Activated B cell treated with CpG ODN at 0.5 μM for 24 hours (primary cell): Measurements from ENCODE around the gene ASIC4. TPM values are rescaled to one million over a fixed set of nuclear protein-coding genes. Genes with fewer than 3 reads are reported as not detected.

Experiments used
- ATAC-seq: fragments of 200-7000 bp; cut with Tn5 transposase; one replicate; pipeline ENCODE4 v1.10.0; 2021; ENCODE audit warnings: low read depth, mild to moderate bottlenecking, moderate library complexity
- CTCF ChIA-PET: fragments of 350-600 bp; sonication (Branson Sonifier 250); formaldehyde crosslinking; loops from one replicate; lab custom pipeline; 2021; ENCODE audit warnings: antibody characterized with exemption; lab: Charles Lee
- POLR2A ChIA-PET: fragments of 350-600 bp; sonication (Branson Sonifier 250); formaldehyde crosslinking; loops from one replicate; lab custom pipeline; 2021; ENCODE audit warnings: antibody characterized with exemption; lab: Charles Lee
- DNase-seq: peaks from one replicate; pipeline ENCODE4 v3.0.0; 2022
- H3K27ac Mint-ChIP-seq: one replicate; pipeline ENCODE4 v1.8.0; 2020; ENCODE audit warnings: mixed read lengths
- H3K27me3 Mint-ChIP-seq: one replicate; pipeline ENCODE4 v1.8.0; 2021; ENCODE audit warnings: mixed read lengths
- H3K36me3 Mint-ChIP-seq: one replicate; pipeline ENCODE4 v1.8.0; 2021; ENCODE audit warnings: low read depth, mixed read lengths
- H3K4me1 Mint-ChIP-seq: one replicate; pipeline ENCODE4 v1.8.0; 2021; ENCODE audit warnings: mixed read lengths
- H3K4me3 Mint-ChIP-seq: one replicate; pipeline ENCODE4 v1.8.0; 2020; ENCODE audit warnings: mild to moderate bottlenecking, mixed read lengths
- H3K9me3 Mint-ChIP-seq: one replicate; pipeline ENCODE4 v1.8.0; 2020; ENCODE audit warnings: mixed read lengths
- intact Hi-C: fragments of 100-400 bp; cut with micrococcal nuclease; formaldehyde crosslinking; loops from one replicate; pipeline ENCODE4 v1.15.1; 2024
- total RNA-seq: library from RNA; stranded (reverse); gene quantifications from 2 replicates; pipeline ENCODE4 v1.2.3, GENCODE V29; 2022
- TF ChIP-seq, protein P1 (sequence below): fragments of 200-600 bp; IDR thresholded peaks from one replicate; pipeline ENCODE4 v1.8.0; 2022; ENCODE audit warnings: antibody characterized with exemption, mild to moderate bottlenecking

ASIC4 gene
- total RNA-seq, 1 donor from 2014 or later: not detected

DNA sequence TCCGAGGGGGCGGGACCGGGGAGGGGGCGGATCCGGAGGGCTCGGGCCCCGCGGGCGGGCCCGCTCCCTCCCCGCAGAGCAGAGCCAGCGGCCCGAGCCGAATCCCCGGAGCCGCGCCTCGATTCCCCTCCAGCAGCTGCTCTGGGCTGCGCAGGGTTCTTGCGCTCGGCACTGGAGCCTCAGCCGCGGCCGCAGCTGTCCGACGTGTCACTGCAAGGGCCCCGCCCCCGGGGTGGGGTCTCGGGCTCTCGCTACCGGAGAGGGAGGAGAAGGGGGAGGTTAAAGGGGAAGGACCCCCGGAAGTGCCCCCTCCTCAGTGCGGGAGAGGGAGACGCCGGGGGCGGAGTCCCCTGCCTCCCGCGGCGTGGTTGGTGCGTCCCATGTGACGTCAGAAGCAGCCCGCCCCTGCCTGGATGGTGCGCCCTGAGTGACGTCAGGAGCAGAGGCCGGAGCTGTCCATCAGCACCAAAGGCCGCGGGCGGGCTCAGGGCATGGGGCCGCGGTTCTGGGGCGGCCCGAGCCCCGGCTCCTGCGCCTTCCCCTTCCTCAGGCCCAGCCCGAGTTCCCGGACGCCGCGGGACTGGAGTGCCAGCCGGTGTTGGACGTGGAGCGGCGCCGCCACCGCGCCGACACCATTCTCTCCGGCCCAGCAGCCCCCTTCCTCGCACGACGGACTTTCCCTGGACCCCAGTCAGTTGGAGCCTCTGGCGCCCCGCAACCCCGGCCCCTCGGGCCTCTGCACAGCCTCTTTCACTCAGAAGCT lies 29.5 kb downstream of the ASIC4 start, which contains the start of the genes CHPF and TMEM198:
TSS of gene CHPF (minus strand) at position 214 of the 763 bp plus-strand sequence. CDS start 271 bp downstream, outside the sequence.
TSS of gene TMEM198 (plus strand) at position 433 of the 763 bp plus-strand sequence. CDS start 700 bp downstream, outside the sequence.
- POLR2A ChIA-PET: interaction anchor here (0.8 to 2.1 kb wide), 5 partner anchors 9 to 156 kb away, joined by 3 to 14 read pairs (median 8); partner anchors contain the start of genes DNPEP, GMPPA and STK11IP
- Mint-ChIP-seq H3K27me3 (peaks cover 42% of the 10 kb centered on the region), H3K9me3 (no peaks in the 10 kb centered on the region), H3K36me3 (no peaks in the 10 kb centered on the region), H3K4me3 (peak within 1 kb of the TSS; percentile 78), H3K27ac (no peak within 1 kb of the TSS), H3K4me1 (peaks cover 22% of the 10 kb centered on the region)
- intact Hi-C loops: loop anchor here (1.0 to 5.0 kb wide), 8 partner anchors 9 to 831 kb away; partner anchors contain the start of genes DNAJB2, GMPPA, STK11IP and TTLL4
- DNase-seq (peak; percentile 81), ATAC-seq (peak; percentile 84)
- TF ChIP-seq, protein P1, sequence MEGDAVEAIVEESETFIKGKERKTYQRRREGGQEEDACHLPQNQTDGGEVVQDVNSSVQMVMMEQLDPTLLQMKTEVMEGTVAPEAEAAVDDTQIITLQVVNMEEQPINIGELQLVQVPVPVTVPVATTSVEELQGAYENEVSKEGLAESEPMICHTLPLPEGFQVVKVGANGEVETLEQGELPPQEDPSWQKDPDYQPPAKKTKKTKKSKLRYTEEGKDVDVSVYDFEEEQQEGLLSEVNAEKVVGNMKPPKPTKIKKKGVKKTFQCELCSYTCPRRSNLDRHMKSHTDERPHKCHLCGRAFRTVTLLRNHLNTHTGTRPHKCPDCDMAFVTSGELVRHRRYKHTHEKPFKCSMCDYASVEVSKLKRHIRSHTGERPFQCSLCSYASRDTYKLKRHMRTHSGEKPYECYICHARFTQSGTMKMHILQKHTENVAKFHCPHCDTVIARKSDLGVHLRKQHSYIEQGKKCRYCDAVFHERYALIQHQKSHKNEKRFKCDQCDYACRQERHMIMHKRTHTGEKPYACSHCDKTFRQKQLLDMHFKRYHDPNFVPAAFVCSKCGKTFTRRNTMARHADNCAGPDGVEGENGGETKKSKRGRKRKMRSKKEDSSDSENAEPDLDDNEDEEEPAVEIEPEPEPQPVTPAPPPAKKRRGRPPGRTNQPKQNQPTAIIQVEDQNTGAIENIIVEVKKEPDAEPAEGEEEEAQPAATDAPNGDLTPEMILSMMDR: no peak
- CTCF ChIA-PET: interaction anchor here (0.7 to 3.9 kb wide), 6 partner anchors 14 to 98 kb away, joined by 3 to 23 read pairs (median 4); no protein-coding TSS in a partner anchor

- CTCF ChIA-PET: interaction anchor here (1.0 to 1.6 kb wide), 3 partner anchors 15 to 141 kb away, joined by 3 to 5 read pairs (median 5); no protein-coding TSS in a partner anchor
- intact Hi-C loops: loop anchor here (5.0 kb wide), 3 partner anchors 267 to 832 kb away; partner anchors contain the start of genes DNAJB2, TTLL4, TUBA4A and TUBA4B
- TF ChIP-seq, protein P1: no peak
These were observed 30.3 kb downstream of the ASIC4 start for GRCh38 chr2:219544567-219544966.

GRCh38 chr2:219545295-219545942 lies 31.1 kb downstream of the ASIC4 start:
- no peak overlapping the region for H3K27ac Mint-ChIP-seq
- ChIA-PET POLR2A (interaction anchor here (0.6 kb wide), 1 partner anchor 46 kb away, joined by 4 read pairs; no protein-coding TSS in a partner anchor), CTCF (interaction anchor here (1.0 kb wide), 1 partner anchor 142 kb away, joined by 3 read pairs; no protein-coding TSS in a partner anchor)
- H3K27me3 Mint-ChIP-seq: peaks cover 47% of the 10 kb centered on the region
- no peaks in the 10 kb centered on the region for H3K9me3 Mint-ChIP-seq
- DNase-seq (no peak), ATAC-seq (no peak)
- no peaks in the 10 kb centered on the region for H3K36me3 Mint-ChIP-seq
- H3K4me1 Mint-ChIP-seq: peaks cover 22% of the 10 kb centered on the region
- TF ChIP-seq, protein P1: no peak
- intact Hi-C loops: no loop called here
- peak overlapping the region; percentile 2 for H3K4me3 Mint-ChIP-seq

More at GRCh38 chr2:219544567-219544966, 30.3 kb downstream of the ASIC4 start:
- no peak for ATAC-seq
- POLR2A ChIA-PET: no interaction called here
- Mint-ChIP-seq H3K27ac (no peak overlapping the region), H3K27me3 (peaks cover 44% of the 10 kb centered on the region), H3K36me3 (no peaks in the 10 kb centered on the region), H3K9me3 (no peaks in the 10 kb centered on the region), H3K4me3 (peak overlapping the region; percentile 78), H3K4me1 (peaks cover 22% of the 10 kb centered on the region)
- DNase-seq: no peak

DNA sequence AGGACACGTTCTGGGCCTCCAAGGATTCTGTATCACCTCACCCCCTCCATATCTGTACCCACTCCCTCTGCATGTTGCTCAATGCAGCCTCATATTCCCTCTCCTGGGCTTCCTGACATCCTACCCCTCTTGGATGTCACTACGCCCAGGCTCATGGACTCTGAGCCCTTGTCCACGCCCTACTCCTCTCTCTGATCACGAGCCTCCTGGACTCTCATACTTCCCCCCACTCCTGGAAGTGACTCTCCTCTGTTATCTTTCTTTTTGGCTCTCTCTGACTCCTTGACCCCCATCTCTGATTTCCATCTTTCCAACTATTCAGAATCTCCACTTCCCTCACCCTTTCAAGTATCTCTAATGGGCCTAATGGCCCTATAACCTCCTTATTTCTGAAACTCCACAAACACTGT lies 31.7 kb downstream of the ASIC4 start:
- H3K9me3 Mint-ChIP-seq: no peaks in the 10 kb centered on the region
- ATAC-seq (no peak), DNase-seq (no peak)
- CTCF ChIA-PET: no interaction called here
- intact Hi-C loops: no loop called here
- POLR2A ChIA-PET: no interaction called here
- peaks cover 48% of the 10 kb centered on the region for H3K27me3 Mint-ChIP-seq
- no peaks in the 10 kb centered on the region for H3K36me3 Mint-ChIP-seq
- peaks cover 22% of the 10 kb centered on the region for H3K4me1 Mint-ChIP-seq
- no peak overlapping the region for H3K4me3 Mint-ChIP-seq
- H3K27ac Mint-ChIP-seq: no peak overlapping the region
- TF ChIP-seq, protein P1: no peak
